ENCODE data around the gene MAK. TPM values are rescaled to one million over a fixed set of nuclear protein-coding genes. Genes with fewer than 3 reads are reported as not detected.
"Not testable (repeated sequence)": the region's sequence is repeated elsewhere in the genome, so short reads cannot be mapped to it uniquely, and the experiment has no call there.

The MAK gene
- total RNA-seq, 2 donors from 2014 or later: 0.09 to 1.8 TPM

DNA sequence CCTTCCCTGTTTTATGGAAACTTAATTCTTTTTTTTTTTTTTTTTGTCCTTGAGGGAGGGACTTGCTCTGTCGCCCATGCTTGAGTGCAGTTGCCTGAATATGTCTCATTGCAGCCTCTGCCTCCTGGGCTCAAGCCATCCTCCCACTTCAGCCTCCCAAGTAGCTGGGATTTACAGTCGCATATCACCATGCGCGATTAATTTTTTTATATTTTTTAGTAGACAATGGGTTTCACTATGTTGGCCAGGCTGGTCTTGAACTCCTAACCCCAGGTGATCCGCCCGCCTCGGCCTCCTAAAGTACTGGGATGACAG is 114.8 kb downstream of the MAK start:
- no peaks in the 10 kb centered on the region for H3K27me3 ChIP-seq (replicated peaks; ENCODE audit: insufficient read depth)
- H3K27ac ChIP-seq: peak overlapping the region; percentile 80 to 91
- TF ChIP-seq, protein P1, sequence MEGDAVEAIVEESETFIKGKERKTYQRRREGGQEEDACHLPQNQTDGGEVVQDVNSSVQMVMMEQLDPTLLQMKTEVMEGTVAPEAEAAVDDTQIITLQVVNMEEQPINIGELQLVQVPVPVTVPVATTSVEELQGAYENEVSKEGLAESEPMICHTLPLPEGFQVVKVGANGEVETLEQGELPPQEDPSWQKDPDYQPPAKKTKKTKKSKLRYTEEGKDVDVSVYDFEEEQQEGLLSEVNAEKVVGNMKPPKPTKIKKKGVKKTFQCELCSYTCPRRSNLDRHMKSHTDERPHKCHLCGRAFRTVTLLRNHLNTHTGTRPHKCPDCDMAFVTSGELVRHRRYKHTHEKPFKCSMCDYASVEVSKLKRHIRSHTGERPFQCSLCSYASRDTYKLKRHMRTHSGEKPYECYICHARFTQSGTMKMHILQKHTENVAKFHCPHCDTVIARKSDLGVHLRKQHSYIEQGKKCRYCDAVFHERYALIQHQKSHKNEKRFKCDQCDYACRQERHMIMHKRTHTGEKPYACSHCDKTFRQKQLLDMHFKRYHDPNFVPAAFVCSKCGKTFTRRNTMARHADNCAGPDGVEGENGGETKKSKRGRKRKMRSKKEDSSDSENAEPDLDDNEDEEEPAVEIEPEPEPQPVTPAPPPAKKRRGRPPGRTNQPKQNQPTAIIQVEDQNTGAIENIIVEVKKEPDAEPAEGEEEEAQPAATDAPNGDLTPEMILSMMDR (IDR thresholded peaks at IDR 0.05): no peak
- TF ChIP-seq POLR2AphosphoS5 (IDR thresholded peaks at IDR 0.05): no peak
- TF ChIP-seq POLR2A (IDR thresholded peaks at IDR 0.05): no peak
- WGBS: 11% methylated on average over 7 of the region's 7 CpGs
- DNase-seq (ENCODE audit: low spot score): no peak
- peaks cover 8% of the 10 kb centered on the region for H3K4me1 ChIP-seq (replicated peaks)
- H3K36me3 ChIP-seq: no peaks in the 10 kb centered on the region
- no peaks in the 10 kb centered on the region for H3K9me3 ChIP-seq
- H3K4me3 ChIP-seq: peak overlapping the region; percentile 49 to 60
- intact Hi-C loops (cut with DNase I): loop anchor here (2.0 kb wide), 2 partner anchors 23 to 29 kb away; partner anchors contain the start of genes C6orf52, PAK1IP1 and TMEM14B

DNA sequence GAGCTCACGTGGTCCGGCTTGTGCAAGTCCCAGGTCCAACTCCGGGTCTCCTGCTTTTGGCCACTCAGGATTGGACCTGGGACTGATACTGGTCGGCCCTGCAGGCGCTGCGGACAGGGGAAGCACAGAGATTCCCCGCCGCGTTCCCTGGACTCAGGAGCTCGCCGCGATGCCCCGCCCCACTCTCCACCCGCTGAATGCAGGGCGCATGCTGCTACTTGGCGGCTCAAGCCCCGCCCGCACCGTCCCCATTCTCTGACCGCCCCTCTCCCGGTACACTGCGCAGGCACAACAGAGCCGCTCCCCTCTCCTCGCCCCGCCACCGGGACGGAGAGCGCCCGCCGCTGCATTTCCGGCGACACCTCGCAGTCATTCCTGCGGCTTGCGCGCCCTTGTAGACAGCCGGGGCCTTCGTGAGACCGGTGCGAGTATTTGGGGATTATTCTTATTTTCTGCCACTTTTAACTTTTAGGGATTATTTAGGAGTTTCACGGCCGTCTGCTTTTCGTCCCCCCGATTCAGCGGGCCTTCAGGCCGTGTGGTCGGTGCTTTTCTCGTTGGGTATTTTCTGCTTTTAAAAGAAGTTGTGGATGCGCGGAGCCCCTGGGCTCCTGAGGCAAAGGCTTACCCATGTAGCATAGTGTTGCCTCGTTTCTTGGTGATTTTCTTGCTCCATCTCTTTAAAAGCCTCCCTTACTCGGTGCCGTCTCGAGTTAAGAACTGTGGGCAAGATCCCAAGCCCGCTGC is 115.3 kb downstream of the MAK start, which contains the start of gene TMEM14C:
Gene TMEM14C, plus strand, starts transcription at position 251 of the 747 bp plus-strand sequence. CDS start 1,544 bp downstream, outside the sequence.
- peak within 1 kb of the TSS; percentile 49 to 60 for H3K4me3 ChIP-seq
- intact Hi-C loops (cut with DNase I): loop anchor here (2.0 kb wide), 2 partner anchors 24 to 28 kb away; partner anchors contain the start of genes C6orf52, PAK1IP1 and TMEM14B
- TF ChIP-seq, protein P1 (IDR thresholded peaks at IDR 0.05): peak in 2 of 4 experiments; percentile 6 to 17
- peak; percentile 96 for TF ChIP-seq POLR2AphosphoS5 (IDR thresholded peaks at IDR 0.05)
- peak; percentile 92 for TF ChIP-seq POLR2A (IDR thresholded peaks at IDR 0.05)

DNA sequence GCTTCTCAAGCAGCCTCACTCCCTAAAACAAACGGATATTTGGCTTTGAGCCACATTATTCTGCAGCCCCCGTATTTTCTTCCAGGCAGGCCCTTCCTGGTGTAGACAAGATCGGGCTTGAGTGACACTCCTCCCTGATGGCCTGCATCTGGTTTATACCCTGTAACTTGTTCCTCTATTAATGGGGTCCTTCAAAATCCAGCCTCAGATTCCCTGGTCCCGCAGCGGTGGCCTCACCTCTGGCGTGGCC is 115.8 kb downstream of the MAK start:
- H3K9me3 ChIP-seq: no peaks in the 10 kb centered on the region
- no peaks in the 10 kb centered on the region for H3K36me3 ChIP-seq
- no peak for DNase-seq (ENCODE audit: low spot score)
- TF ChIP-seq POLR2A (IDR thresholded peaks at IDR 0.05) (no peak), POLR2AphosphoS5 (IDR thresholded peaks at IDR 0.05) (no peak)
- TF ChIP-seq, protein P1 (IDR thresholded peaks at IDR 0.05): no peak
- peak overlapping the region; percentile 49 to 60 for H3K4me3 ChIP-seq
- H3K27ac ChIP-seq: peak overlapping the region; percentile 80 to 91
- WGBS: 5% methylated on average over 6 of the region's 6 CpGs
- H3K27me3 ChIP-seq (replicated peaks; ENCODE audit: insufficient read depth): no peaks in the 10 kb centered on the region
- H3K4me1 ChIP-seq (replicated peaks): peaks cover 8% of the 10 kb centered on the region
- intact Hi-C loops (cut with DNase I): loop anchor here (2.0 kb wide), 2 partner anchors 24 to 28 kb away; partner anchors contain the start of genes C6orf52, PAK1IP1 and TMEM14B

More for the DNA sequence above, 115.3 kb downstream of the MAK start, which contains the start of gene TMEM14C:
- H3K36me3 ChIP-seq: no peaks in the 10 kb centered on the region
- H3K27ac ChIP-seq: peak within 1 kb of the TSS; percentile 80 to 91
- DNase-seq (ENCODE audit: low spot score): peak; percentile 99
- 1% methylated on average over 55 of the region's 55 CpGs for WGBS
- peaks cover 8% of the 10 kb centered on the region for H3K4me1 ChIP-seq (replicated peaks)
- no peaks in the 10 kb centered on the region for H3K27me3 ChIP-seq (replicated peaks; ENCODE audit: insufficient read depth)
- no peaks in the 10 kb centered on the region for H3K9me3 ChIP-seq

DNA sequence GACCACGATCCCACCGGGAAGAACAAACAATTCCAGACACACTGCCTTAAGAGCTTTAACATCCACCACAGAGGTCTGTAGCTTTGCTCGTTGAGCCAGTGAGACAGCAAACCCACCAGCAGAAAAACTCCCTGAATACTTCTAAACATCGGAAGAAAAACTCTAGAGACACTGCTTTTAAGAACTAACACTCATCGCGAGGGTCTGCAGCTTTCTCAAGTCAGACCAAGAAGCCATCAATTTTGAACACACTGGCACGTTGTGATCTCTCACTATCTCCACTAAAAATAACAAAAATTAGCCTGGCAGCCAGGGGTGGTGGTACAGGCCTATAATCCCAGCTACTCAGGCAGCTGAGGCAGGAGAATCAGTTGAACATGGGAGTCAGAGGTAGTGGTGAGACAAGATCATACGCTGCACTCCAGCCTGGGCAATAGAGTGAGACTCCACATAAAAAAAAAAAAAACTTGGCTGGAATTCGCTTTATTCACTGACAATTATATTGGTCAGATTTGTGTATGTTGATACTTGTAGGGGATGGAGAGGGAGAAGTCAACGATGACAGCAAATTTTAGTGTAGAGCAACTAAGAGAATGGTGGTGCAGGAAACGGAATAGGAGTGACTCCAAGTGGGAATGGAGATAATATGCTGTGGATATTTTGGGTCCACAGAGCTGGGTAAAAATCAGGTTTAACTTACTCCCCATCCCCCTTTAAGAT is 116.3 kb downstream of the MAK start:
- TF ChIP-seq POLR2AphosphoS5 (IDR thresholded peaks at IDR 0.05) (no peak), POLR2A (IDR thresholded peaks at IDR 0.05) (no peak)
- TF ChIP-seq, protein P1 (IDR thresholded peaks at IDR 0.05): no peak
- intact Hi-C loops (cut with DNase I): loop anchor here (2.0 kb wide), 2 partner anchors 25 to 27 kb away; partner anchors contain the start of genes C6orf52, PAK1IP1 and TMEM14B
- H3K4me1 ChIP-seq (replicated peaks): peaks cover 8% of the 10 kb centered on the region
- no peaks in the 10 kb centered on the region for H3K9me3 ChIP-seq
- H3K4me3 ChIP-seq: peak overlapping the region; percentile 49 to 60
- 73% methylated on average over 11 of the region's 11 CpGs for WGBS
- no peaks in the 10 kb centered on the region for H3K36me3 ChIP-seq
- no peaks in the 10 kb centered on the region for H3K27me3 ChIP-seq (replicated peaks; ENCODE audit: insufficient read depth)
- H3K27ac ChIP-seq: peak overlapping the region; percentile 80 to 91
- DNase-seq (ENCODE audit: low spot score): no peak

DNA sequence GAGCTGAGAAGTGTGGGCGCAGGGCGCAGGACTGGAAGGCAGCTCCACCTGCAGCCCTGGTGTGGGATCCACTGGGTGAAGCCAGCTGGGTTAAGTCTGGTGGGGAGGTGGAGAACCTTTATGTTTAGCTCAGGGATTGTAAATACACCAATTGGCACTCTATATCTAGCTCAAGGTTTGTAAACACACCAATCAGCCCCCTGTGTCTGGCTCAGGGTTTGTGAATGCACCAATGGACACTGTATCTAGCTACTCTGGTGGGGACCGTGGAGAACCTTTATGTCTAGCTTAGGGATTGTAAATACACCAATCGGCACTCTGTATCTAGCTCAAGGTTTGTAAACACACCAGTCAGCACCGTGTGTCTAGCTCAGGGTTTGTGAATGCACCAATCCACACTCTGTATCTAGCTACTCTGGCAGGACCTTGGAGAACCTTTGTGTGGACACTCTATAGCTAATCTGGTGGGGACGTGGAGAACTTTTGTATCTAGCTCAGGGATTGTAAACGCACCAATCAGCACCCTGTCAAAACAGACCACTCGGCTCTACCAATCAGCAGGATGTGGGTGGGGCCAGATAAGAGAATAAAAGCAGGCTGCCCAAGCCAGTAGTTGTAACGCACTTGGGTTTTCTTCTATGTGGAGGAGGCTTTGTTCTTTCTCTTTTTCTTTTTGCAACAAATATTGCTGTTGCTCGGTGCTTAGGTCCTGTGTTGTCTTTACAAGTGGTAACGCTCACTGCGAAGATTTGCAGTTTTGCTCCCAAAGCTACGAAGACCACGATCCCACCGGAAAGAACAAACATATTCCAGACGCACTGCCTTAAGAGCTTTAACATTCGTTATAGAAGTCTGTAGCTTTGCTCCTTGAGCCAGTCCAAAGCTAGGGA is 117.1 kb downstream of the MAK start:
- 89% methylated on average over 17 of the region's 17 CpGs for WGBS
- H3K9me3 ChIP-seq; H3K36me3 ChIP-seq; intact Hi-C loops (cut with DNase I); DNase-seq (ENCODE audit: low spot score); H3K27me3 ChIP-seq (replicated peaks; ENCODE audit: insufficient read depth); H3K4me1 ChIP-seq (replicated peaks): not testable (repeated sequence)
- Histone ChIP-seq H3K4me3 (peak overlapping the region; percentile 45 to 46), H3K27ac (peak overlapping the region; percentile 68 to 79)
